ENCODE data around the gene CDHR1.

DNA sequence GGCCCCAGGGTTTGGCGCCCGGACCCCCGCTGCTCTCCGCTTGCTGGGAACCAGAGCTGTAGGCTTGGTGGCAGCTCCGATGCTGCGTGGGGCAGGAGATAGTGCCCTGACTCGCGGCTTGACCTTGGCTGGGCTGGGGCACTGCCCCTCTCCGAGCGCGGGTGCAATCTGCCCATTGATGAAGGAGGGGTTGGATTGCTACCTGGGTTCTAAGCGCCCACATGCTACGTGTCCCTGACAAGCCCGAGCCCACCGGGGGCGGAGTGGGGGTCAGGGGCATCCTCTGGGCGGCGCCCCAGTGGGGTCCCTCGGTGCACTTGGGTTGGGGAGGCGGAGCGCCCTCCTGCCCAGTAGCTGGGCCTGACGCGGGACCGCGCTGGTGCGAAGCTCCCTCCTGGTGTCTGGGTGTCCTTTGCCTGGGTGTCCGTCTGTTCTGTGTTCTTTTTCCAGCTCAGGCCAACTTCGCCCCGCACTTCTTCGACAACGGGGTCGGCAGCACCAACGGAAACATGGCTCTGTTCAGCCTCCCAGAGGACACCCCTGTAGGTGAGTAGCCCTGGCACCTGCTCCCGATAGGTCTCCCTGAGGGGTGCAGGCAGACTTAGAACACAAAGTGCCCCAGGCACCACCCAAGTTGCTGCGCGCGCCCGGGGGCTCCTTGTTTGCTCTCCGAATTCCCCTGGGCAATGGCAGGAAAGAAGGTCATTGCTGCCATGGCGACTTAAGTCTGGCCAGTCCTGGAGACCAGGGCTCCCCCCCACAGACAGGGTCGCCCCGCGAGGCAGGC, 900 bp downstream of the CDHR1 start:
- TF ChIP-seq, protein P1, sequence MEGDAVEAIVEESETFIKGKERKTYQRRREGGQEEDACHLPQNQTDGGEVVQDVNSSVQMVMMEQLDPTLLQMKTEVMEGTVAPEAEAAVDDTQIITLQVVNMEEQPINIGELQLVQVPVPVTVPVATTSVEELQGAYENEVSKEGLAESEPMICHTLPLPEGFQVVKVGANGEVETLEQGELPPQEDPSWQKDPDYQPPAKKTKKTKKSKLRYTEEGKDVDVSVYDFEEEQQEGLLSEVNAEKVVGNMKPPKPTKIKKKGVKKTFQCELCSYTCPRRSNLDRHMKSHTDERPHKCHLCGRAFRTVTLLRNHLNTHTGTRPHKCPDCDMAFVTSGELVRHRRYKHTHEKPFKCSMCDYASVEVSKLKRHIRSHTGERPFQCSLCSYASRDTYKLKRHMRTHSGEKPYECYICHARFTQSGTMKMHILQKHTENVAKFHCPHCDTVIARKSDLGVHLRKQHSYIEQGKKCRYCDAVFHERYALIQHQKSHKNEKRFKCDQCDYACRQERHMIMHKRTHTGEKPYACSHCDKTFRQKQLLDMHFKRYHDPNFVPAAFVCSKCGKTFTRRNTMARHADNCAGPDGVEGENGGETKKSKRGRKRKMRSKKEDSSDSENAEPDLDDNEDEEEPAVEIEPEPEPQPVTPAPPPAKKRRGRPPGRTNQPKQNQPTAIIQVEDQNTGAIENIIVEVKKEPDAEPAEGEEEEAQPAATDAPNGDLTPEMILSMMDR (conservative IDR thresholded peaks at IDR 0.05; ENCODE audit: low read depth in 2 of 2) = no peak
- no peak for TF ChIP-seq ZNF114 (CRISPR knock-in tag; IDR thresholded peaks at IDR 0.05)
- TF ChIP-seq EZH2 (IDR thresholded peaks at IDR 0.05; ENCODE audit: low read depth, unreplicated experiment) = no peak
- no peak for TF ChIP-seq POLR2AphosphoS5 (IDR thresholded peaks at IDR 0.05; ENCODE audit: low read depth)
- no peak for TF ChIP-seq REST (IDR thresholded peaks at IDR 0.05; ENCODE audit: unreplicated experiment)
- TF ChIP-seq, protein P2, sequence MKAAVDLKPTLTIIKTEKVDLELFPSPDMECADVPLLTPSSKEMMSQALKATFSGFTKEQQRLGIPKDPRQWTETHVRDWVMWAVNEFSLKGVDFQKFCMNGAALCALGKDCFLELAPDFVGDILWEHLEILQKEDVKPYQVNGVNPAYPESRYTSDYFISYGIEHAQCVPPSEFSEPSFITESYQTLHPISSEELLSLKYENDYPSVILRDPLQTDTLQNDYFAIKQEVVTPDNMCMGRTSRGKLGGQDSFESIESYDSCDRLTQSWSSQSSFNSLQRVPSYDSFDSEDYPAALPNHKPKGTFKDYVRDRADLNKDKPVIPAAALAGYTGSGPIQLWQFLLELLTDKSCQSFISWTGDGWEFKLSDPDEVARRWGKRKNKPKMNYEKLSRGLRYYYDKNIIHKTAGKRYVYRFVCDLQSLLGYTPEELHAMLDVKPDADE (IDR thresholded peaks at IDR 0.05) = no peak
- no peak for TF ChIP-seq STAT1 (IDR thresholded peaks at IDR 0.05; ENCODE audit: unreplicated experiment)
- no peak for TF ChIP-seq JUNB (IDR thresholded peaks at IDR 0.05; ENCODE audit: unreplicated experiment)

Measured in GM23338 (cell line).